Measurements from ENCODE around the gene ABLIM2.

DNA sequence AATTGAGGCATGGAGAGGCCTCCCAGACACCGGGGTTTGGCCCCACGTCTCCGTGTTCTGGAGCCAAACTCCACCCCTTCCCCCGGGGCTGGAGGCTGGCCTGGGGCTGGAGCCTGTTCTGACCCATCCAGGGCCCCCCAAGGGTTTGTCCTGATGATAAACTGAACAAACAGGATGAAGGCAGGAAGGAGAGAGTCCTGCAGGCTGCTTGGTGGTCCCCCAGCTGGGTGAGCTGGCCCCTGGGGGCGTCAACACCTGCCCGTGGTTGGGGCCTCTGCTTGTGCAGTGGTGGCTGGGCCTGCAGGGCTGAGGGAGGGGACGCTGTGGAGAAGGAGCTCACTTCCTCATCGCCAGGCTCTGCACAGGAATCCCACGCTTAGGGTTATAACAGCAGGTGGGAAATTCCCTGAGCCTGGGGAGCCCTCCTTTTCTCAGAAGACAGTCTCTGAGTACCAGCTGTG lies 42.7 kb upstream of the ABLIM2 start:
- TF ChIP-seq CTCF (IDR thresholded peaks at IDR 0.05; ENCODE audit: low read length) = no peak
- no peak for TF ChIP-seq EZH2 (optimal IDR thresholded peaks at IDR 0.05; ENCODE audit: low read depth, low read length)
- TF ChIP-seq EZH2phosphoT487 (IDR thresholded peaks at IDR 0.05; ENCODE audit: low read length) = no peak
